Nephron (organoid): ENCODE measurements around the gene PARVG.

Experiments used
- H3K27ac Mint-ChIP-seq, 3 experiments: 2 replicates each; pipeline ENCODE4 v1.8.0; 2020; ENCODE audit warnings: mixed read lengths in 3 of 3, mild to moderate bottlenecking in 2 of 3, moderate library complexity in 1 of 3
- H3K27me3 Mint-ChIP-seq: 2 replicates; pipeline ENCODE4 v1.8.0; 2021; ENCODE audit warnings: low read depth, mild to moderate bottlenecking, moderate library complexity, mixed read lengths
- H3K36me3 Mint-ChIP-seq: 2 replicates; pipeline ENCODE4 v1.8.0; 2020; ENCODE audit warnings: low read depth, mixed read lengths
- H3K4me1 Mint-ChIP-seq: 2 replicates; pipeline ENCODE4 v1.8.0; 2020; ENCODE audit warnings: mixed read lengths
- H3K4me3 Mint-ChIP-seq, 3 experiments: 2 replicates each; pipeline ENCODE4 v1.8.0; 2020; ENCODE audit warnings: mild to moderate bottlenecking in 3 of 3, mixed read lengths in 3 of 3, moderate library complexity in 2 of 3
- H3K9me3 Mint-ChIP-seq: 2 replicates; pipeline ENCODE4 v1.8.0; 2020; ENCODE audit warnings: mixed read lengths
- TF ChIP-seq, protein P1 (sequence below), 3 experiments: fragments of 200-600 bp; sonication (generic); IDR thresholded peaks; one replicate each; pipeline ENCODE4 v1.5.0; 2021; ENCODE audit warnings: antibody characterized with exemption in 3 of 3; ENCODE audit not compliant: unreplicated experiment in 3 of 3

The PARVG gene

GRCh38 chr22:44221710-44222475 lies 41.2 kb downstream of the PARVG start:
- Mint-ChIP-seq H3K4me1 (no peaks in the 10 kb centered on the region), H3K9me3 (peaks cover under 1% of the 10 kb centered on the region), H3K27ac (no peak overlapping the region), H3K27me3 (peaks cover 23% of the 10 kb centered on the region), H3K4me3 (no peak overlapping the region), H3K36me3 (no peaks in the 10 kb centered on the region)
- TF ChIP-seq, protein P1, sequence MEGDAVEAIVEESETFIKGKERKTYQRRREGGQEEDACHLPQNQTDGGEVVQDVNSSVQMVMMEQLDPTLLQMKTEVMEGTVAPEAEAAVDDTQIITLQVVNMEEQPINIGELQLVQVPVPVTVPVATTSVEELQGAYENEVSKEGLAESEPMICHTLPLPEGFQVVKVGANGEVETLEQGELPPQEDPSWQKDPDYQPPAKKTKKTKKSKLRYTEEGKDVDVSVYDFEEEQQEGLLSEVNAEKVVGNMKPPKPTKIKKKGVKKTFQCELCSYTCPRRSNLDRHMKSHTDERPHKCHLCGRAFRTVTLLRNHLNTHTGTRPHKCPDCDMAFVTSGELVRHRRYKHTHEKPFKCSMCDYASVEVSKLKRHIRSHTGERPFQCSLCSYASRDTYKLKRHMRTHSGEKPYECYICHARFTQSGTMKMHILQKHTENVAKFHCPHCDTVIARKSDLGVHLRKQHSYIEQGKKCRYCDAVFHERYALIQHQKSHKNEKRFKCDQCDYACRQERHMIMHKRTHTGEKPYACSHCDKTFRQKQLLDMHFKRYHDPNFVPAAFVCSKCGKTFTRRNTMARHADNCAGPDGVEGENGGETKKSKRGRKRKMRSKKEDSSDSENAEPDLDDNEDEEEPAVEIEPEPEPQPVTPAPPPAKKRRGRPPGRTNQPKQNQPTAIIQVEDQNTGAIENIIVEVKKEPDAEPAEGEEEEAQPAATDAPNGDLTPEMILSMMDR (IDR thresholded peaks at IDR 0.05; ENCODE audit: unreplicated experiment in 3 of 3) = no peak

GRCh38 chr22:44224166-44224565 lies 43.4 kb downstream of the PARVG start:
- H3K27ac Mint-ChIP-seq = no peak overlapping the region
- no peak overlapping the region for H3K4me3 Mint-ChIP-seq
- TF ChIP-seq, protein P1 (IDR thresholded peaks at IDR 0.05; ENCODE audit: unreplicated experiment in 3 of 3) = no peak
- peaks cover 18% of the 10 kb centered on the region for H3K27me3 Mint-ChIP-seq
- H3K36me3 Mint-ChIP-seq = no peaks in the 10 kb centered on the region
- H3K9me3 Mint-ChIP-seq = peaks cover 12% of the 10 kb centered on the region
- no peaks in the 10 kb centered on the region for H3K4me1 Mint-ChIP-seq

- H3K27me3 Mint-ChIP-seq = peaks cover 14% of the 10 kb centered on the region
These were observed 44.5 kb downstream of the PARVG start for GRCh38 chr22:44225091-44225689.

GRCh38 chr22:44225812-44226211 lies 45.1 kb downstream of the PARVG start:
- peaks cover 15% of the 10 kb centered on the region for H3K9me3 Mint-ChIP-seq

More at GRCh38 chr22:44225091-44225689, 44.5 kb downstream of the PARVG start:
- no peaks in the 10 kb centered on the region for H3K4me1 Mint-ChIP-seq
- H3K36me3 Mint-ChIP-seq = no peaks in the 10 kb centered on the region
- peaks cover 15% of the 10 kb centered on the region for H3K9me3 Mint-ChIP-seq
- H3K27ac Mint-ChIP-seq = no peak overlapping the region
- H3K4me3 Mint-ChIP-seq = no peak overlapping the region
- TF ChIP-seq, protein P1 (IDR thresholded peaks at IDR 0.05; ENCODE audit: unreplicated experiment in 3 of 3) = no peak

DNA sequence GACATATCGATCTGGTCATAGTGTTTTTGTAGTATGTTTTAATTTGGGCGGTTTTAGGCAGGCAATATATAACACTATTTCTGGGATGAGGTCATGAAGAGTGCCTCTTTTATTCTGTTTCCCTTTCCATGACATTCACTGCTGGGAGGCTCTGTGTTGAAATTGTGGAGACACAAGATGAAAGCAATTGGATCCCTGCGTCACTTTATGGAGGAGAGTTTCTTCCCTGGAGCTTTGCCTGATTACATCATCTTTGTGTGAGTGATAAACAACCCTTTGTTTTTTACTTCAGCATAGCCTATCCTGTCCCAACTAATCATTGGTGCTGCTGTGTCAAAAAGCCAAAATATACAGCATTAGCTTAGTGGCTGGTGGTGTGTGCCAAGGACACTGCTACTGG lies 48.6 kb downstream of the PARVG start:
- H3K27me3 Mint-ChIP-seq = peaks cover 19% of the 10 kb centered on the region
- TF ChIP-seq, protein P1 (IDR thresholded peaks at IDR 0.05; ENCODE audit: unreplicated experiment in 3 of 3) = no peak

More at GRCh38 chr22:44225812-44226211, 45.1 kb downstream of the PARVG start:
- TF ChIP-seq, protein P1 (IDR thresholded peaks at IDR 0.05; ENCODE audit: unreplicated experiment in 3 of 3) = no peak
- Mint-ChIP-seq H3K27me3 (peaks cover 14% of the 10 kb centered on the region), H3K4me1 (no peaks in the 10 kb centered on the region), H3K27ac (no peak overlapping the region), H3K36me3 (no peaks in the 10 kb centered on the region), H3K4me3 (no peak overlapping the region)

More for the DNA sequence above, 48.6 kb downstream of the PARVG start:
- Mint-ChIP-seq H3K4me3 (no peak overlapping the region), H3K27ac (no peak overlapping the region), H3K4me1 (no peaks in the 10 kb centered on the region), H3K9me3 (peaks cover 15% of the 10 kb centered on the region), H3K36me3 (no peaks in the 10 kb centered on the region)
